Hepatic stellate cell (primary cell): ENCODE measurements around the gene PTGER3.
"Not testable (repeated sequence)": the region's sequence is repeated elsewhere in the genome, so short reads cannot be mapped to it uniquely, and the experiment has no call there.

ENCODE experiments used
- DNase-seq: peaks from one replicate; pipeline ENCODE4 v3.0.0; 2011; ENCODE audit warnings: low spot score

The PTGER3 gene

DNA sequence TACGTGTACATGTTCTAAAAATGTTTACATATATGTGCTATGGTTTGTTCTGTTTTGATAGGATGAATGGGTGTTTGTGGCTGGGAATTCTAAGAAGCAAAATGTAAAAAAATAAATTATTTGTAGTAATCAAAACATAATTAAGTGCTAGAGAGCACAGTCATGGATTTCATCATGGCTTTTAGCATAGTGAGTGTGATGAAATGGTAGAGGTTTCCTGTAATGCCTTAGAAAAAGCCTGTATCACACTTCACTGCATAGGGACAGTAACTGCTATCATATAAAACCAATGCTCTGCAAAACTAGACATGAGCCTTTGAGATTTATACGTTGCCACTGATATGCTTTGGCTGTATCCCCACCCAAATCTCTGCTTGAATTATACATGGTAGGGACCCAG is 99.8 kb downstream of the PTGER3 start:
- no peak for DNase-seq

GRCh38 chr1:70945676-70946075 is 101.9 kb downstream of the PTGER3 start:
- no peak for DNase-seq

GRCh38 chr1:70945251-70945650 is 102.4 kb downstream of the PTGER3 start:
- no peak for DNase-seq

GRCh38 chr1:70941563-70941962 is 106.1 kb downstream of the PTGER3 start:
- DNase-seq: no peak

DNA sequence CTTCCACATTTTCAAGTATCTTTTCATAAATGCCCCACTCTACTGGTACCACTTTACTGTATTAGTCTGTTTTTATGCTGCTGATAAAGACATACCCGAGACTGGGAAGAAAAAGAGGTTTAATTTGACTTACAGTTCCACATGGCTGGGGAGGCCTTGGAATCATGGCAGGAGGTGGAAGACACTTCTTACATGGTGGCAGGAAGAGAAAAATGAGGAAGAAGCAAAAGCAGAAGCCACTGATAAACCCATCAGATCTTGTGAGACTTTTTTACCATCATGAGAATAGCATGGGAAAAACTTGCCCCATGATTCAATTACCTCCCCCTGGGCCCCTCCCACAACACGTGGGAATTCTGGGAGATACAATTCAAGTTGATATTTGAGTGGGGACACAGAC is 107.2 kb downstream of the PTGER3 start:
- DNase-seq: not testable (repeated sequence)

DNA sequence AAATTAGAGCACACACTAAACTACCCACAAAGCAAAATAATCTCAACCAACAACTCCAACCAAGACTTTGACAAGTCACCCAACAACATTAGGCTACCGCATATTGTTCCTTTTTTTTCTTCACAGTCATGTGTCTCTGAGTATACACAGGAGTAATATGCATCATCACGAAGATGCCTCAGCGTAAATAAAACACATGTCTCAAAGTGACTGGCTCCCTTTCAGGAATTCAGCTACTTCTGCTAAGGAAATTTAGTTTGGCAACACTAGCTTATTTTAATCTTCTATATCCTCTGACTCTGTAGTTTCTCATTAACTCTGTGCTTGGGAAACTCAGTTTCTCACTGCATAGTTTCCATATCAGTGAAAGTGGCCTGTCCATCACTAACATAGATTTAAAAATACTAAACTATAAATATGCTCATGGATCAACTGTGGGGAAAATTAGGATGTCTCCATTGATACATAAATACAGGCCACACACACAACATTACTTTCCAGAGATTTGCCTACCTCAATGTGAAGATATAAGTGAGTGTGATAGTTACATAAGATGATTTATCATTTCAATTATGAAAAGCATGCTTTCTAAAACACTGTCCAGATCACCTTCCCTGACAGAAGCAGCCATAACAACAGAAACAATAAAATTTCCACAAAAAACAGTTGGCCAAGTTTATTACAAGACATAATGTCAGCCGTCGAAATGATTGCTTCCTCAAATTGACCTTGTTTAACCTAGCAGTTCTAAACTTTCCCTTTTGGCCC is 113.2 kb downstream of the PTGER3 start:
- no peak for DNase-seq

- DNase-seq: no peak
Observed at GRCh38 chr1:70930062-70930461, 117.6 kb downstream of the PTGER3 start.

DNA sequence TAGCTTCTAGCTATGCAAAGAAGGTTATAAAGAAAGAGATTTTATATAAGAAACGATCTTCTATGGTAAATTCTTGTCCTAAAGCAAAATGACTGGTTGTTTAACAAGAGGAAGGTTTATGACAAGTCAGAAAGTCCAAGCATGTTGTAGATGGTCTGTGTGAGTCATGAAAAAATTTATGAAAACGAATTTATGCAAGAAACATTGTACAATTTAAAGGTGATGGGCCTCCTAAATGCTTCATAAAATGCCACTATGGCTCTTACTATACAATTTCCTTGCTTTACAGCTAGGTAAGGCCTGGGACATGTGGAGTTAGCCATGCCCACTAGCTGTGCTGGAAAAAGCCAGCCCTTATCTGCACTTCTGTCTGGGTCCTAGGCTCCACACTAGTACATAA is 125.4 kb downstream of the PTGER3 start:
- no peak for DNase-seq
